GM18909 (cell line): ENCODE measurements around the gene CD40.

Source experiments
- ATAC-seq: cut with Tn5 transposase; IDR thresholded peaks from one replicate; pipeline ENCODE4 v1.9.1; 2021; ENCODE audit warnings: mild to moderate bottlenecking; ENCODE audit not compliant: unreplicated experiment, poor library complexity

CD40 gene

DNA sequence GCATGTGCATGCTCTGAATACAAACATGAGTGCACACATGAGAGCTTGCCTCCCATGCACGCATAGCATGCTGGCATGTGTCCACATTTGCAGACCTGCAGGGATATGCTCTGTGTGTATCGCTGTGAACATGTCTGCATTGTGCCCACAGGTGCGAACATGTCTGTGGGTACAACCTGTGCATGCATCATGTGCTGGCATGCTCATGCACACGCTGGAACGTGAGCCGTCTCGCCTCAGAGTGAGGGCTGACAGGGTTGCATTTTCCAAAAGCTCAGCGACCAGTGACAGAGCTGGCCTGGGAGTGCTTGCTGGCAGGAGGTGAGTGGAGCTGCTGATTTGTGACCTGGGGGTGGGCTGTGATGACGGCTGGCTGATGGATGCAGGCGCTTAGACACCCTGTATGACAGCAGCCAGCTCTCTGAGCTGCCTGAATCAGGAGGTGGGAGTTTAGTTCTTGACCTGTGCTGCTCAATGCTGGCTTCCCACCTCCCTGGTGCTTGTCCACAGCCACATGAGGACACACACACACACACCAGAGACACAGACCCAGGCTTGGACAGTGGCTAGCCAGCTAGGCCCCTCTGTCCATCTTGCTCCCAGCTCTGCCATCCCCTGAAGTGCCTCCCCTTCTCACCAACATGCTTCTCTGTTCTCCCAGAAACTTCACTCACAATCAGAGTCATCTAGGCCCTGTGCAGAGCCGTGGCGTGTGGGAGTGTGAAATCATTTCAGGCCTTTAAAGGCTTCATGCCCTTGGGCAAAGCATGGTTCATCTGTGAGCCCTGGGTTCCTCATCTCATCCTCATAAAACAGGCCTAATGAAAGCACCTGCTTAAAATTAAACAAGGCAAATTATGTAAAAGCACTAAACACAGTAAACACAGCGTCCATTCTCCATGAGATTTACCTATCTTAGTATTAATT lies 51.4 kb downstream of the CD40 start:
- ATAC-seq: no peak

DNA sequence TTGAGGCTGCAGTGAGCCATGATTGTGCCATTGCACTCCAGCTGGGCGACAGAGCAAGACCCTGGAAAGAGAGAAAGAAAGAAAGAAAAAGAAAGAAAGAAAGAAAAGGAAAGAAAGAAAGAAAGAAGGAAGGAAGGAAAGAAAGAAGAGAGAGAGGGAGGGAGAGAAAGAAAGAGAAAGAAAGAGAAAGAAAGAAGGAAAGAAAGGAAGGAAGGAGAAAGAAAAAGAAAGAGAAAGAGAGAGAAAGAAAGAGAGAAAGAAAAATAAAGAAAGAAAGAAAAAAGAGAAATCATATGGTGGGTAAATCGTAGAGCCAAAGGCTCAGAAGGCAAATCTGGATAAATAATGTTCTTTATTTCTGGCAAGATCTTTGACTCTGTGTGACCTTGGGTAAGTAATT lies 53.4 kb downstream of the CD40 start:
- ATAC-seq: no peak

DNA sequence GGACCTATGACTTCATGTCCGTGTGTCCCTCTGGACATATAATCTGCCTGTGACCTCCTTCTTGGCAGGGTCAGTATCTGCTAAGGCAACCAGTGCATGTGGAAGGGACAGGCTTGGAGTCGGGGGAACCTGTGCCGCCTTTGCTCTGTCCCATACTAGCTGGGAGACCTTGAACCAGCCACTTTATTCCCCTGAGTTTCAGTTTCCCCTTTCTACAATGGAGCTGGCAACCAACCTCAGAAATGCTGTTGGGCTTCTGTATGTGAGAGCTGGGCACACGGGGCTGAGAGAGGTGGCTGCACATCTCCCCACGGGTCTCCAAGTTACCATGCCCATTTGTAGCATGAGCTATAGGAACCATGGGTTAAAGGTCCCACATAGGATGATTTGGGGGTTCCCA lies 53.8 kb downstream of the CD40 start:
- ATAC-seq: no peak

DNA sequence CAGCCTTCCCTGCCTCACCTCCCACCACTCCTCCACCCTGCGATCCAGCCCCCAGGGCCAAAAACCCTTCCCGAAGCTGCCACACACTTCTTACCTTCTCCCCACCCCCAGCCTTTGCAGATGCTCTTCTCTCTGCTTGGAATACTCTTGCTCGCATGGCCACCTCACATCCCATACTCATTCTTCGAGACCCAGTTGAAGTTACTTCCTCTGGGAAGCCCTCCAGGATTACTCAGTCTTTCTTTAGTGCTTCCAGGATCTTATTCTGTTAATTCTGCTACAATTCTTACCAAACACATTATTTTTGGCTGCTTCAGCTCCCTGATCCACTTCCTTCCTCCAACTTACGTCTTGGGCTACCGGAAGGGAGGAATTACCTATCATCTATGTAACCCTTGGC lies 54.3 kb downstream of the CD40 start:
- no peak for ATAC-seq

DNA sequence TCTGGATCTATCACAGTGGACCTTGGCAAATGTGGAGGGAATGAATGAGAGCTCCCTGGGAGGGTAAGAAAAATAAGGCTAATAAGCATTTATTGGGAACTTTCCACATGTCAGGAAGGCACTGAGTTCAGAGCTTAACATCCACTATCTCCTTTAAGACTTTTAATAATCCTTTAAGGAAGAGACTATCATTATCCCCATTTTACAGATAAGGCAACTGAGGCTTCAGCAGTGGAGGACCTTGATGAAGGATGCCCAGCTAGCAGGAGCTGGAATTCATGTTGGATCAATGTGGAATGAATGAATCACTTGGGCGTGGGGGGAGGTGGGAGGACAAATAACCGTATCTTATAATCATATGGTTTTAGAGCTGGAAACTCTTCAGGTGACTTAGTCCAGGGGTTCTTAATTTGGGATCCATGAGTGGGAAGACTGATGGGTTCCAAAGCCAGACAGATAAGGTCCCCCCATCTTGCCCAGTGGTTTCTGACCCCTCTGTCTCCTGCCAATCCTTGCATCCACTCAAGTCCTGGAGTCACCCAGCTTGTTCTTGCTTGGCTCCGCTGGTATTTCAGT lies 54.9 kb downstream of the CD40 start:
- ATAC-seq: no peak

DNA sequence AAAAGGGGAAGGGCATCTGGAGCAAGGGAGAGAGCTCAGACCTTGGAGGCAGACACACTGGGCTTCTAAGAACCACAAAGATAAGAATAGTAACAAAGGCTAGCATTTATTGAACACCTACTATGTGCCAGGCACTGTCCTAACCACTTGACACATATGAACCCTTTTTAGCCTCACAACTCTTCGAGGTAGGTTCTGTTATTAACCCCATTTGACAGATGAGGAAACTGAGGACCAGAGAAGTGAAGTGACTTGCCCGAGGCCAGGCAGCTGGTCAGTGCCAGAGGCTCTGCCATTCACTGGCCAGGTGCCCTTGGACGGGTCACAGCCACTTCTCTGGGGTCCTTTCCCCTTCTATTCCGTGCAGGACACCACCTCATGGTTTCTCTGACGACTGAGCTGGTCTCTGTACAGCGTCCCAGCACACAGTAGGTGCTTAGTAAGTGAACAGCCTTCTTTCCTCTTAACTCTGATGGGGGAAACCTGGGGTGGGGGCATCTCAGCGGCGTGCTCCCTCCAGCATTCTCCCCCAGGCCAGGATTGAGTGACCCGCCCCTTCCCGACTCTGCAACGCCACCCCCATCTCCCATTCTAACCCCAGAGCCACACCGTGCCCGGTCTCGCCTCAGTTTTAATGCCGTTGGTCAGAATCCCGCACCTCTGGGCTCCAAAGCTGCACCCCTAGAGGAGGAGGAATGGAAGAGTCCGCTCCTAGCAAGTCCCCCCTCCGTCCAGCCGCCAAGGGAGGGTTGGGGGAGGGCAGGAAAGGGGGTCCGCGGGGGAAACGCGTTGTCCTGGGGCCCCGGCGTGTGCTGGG lies 55.7 kb downstream of the CD40 start:
- no peak for ATAC-seq

DNA sequence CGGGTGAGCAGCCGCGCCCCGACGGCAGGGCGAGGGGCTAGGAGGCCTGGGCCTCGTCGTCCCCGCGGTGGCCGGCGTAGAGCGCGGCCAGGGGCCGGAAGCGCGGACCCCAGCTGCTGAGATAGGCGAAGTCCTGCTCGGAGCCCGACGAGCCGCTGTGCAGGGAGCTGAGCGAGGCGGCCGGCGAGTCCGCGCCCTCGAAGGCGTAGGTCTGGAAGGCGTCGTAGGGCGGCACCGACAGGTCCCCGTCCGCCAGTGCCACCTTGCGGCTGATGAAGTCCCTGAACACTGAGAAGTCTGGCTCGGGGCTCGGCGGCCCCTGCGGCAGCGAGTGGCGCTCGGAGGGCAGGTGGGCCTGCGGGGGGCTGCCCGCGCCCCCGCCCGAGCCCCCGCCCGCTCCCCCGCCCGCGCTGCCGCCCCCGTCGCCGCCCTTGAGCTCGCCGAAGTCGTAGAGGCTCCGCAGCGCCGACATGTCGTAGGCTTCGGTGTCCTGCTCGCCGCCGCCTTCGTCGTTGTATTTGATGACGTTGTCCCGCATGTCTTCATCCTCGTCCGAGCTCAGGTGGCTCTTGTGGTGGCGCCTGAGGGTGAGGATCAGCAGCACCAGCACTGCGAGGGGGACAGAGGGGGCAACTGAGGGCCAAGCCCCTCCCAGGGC lies 56.5 kb downstream of the CD40 start:
- no peak for ATAC-seq

DNA sequence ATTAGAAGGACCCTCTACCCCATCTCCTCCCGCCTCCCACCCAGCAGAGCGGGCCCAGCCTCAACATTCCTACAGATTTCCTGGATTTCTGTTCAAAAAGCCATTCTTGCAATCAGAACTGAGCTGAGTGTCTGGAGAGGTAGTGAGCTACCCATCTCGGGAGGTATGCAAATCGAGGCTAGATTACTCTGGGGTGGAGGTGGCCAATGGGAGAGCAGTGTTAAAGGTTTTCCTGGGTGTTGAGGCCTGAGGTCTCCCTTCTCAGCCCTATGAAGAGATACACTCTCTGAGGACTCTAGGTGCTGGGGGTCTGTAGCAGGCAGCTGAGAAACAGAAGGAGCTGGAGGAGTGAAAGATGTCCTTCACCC lies 57.0 kb downstream of the CD40 start:
- ATAC-seq: no peak

DNA sequence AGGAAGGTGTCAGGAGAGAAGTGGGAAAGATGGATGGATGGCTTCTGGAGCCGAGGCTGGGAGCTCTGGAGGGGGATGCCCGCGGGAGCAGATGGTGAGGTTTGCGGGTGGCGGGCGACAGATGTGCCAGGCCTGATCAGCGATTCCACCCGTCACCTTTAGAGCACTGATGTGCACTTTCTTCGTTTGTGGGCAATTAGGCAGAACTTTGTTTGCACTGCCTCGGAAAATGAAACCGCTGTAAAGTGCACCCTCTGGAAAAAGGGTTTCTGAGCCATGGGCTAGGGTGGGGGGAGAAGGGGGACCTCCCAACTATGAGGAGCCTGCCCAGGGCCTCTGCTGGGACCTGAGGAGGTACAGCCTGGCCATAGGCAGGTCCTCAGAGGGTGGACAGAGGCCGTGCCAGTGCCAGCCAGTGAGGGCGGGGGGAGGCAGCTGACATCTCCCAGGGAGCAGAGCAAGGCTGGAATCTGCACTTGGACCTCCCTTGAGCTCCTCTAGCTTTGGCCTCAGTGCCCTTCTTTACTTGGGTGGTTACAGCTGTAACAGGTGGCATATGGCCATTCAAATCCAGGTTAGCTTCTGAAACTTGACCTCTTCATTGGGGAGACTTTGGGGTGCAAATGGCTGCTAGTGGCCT lies 58.7 kb downstream of the CD40 start:
- ATAC-seq: no peak

DNA sequence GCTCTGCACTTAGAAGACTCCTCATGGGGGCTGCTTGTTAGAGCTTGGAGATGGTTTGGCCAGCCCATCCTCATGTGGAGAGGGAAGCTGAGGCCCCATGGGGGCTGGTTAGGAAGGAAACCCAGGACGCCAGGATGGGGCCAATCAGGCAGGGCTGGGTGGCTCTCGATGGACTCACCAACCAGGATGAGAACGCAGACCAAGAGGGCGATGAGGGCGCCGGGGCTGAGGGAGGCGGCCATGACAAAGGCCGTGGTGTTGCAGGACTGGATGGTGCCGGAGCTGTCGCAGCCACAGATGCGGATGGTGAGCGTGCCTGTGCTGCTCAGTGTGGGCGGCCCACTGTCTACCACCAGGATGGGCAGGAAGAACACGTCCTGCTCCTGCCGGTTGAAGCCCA lies 59.7 kb downstream of the CD40 start:
- no peak for ATAC-seq

DNA sequence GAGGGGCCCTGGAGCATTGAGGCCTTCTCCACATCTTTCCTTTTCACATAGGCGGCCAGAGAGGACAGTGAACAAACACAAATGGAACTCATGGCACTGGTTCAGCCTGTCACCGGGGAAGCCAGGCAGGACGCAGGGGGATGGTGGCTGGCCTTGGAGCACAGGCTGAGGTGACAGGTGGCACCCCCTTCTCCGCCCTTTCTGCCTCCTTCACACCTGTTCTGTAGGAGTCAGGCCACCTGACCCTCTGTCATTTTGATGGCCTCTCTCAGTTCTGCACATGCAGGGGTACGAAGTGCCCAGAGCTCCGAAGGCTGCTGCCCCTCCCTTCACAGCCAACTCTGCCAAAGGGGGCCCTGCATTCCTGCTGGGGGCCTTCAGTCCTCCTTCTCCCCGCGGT lies 60.8 kb downstream of the CD40 start:
- no peak for ATAC-seq
